GM21528 (cell line): ENCODE data around the gene CALM1.

Source experiments
- ATAC-seq: cut with Tn5 transposase; IDR thresholded peaks from one replicate; pipeline ENCODE4 v1.9.1; 2021; ENCODE audit warnings: mild to moderate bottlenecking, moderate library complexity; ENCODE audit not compliant: unreplicated experiment, low FRiP score

Gene CALM1

DNA sequence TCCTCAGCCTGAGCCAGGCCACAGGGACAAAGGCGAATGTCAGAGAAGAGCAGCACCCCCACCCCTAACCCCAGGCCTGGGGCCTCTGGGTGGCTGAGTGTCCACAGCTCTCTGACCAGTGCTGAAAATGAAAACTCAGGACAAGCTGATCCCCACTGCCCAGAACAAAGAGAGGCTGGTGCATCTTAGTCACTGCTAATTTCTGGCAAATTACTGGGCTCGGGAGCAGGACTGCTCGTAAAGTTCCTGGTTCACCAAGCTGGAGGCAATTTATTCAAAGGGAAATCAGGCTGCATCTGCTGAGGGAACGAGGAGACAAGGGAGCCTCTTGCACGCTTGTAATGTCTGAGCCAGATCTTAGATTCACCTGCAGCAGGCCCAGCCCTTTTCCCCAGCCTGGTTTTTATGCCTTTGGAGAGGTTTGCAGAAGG lies 43.2 kb downstream of the CALM1 start:
- no peak for ATAC-seq

DNA sequence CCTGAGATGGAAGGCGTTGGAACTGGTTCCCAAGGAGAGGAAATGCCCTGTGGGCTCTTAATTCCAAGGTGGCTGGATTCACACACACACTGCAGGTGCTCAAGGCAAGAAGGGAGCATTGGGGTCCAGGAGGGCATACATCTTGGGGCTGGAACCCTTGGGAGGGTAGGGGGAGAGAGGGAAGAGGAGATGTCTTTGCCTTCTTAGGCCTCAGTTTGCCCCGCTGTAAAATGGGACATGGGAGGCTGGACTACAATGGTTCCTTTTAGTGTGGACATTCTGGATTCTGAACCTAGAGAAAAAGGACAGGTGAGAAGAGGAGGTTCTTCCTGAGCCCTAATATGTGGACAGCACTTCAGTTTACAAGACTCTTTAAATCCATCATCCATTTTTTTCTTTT lies 43.8 kb downstream of the CALM1 start:
- no peak for ATAC-seq

DNA sequence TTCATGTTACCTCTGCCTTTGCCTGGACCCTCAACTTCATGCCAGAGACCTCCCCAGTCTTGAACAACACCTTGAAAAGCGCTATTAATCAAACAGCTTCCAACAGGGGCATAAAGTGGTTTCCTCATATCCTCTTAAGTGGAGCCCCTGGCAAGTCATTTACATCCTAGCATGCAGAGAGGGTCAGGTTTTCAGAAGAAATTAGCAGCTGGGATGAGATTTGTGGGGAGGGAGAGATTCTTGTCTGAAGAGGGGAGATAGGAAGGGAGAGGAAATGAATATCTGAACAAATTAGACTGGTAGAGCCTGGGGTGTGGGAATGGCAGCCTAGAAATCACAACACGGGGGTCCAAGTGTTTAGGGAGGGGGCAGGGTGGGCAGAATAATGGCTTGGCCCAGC lies 45.6 kb downstream of the CALM1 start:
- no peak for ATAC-seq

DNA sequence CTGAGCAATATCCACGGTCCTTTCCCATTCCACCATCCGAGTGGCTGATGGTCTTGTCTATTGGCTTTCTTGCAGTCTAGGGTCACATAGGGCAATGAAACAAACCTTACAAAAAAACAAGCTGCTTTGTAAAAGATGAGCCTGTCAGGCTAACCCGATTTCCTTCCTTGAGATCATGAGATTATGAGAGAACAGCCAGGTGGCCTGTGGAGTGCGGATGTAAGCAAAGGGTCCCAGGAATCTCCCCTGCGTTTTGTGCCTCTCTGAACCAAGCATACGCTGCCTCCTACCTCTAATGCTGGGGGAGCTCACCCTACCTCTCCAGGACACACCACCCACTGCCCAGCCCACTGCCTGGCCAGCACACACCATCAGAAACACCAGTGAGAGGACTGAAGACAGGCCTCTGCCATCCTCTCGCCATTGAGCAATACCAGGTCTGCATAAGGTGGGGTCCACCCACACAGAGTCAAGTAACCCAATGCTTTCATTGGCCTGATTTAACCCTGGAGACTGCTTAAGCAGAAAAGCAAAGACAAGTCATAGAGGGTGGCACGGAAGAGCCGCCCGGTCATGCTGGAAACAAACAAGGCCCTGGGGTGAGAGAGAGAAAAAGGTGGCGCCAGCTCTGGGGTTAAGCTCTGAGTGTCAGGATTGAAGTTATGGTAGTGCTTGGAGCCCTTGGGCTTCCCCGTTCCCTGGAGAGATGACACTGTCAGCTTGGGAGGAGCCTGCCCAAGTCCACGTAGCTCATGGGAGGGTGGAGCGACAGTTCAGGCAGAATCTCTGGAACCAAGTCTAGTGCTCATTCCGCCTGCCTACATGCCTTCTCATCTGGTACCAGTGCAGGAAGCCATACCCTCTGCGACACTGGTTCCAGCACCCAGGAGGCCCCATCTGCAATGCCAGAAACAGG lies 46.6 kb downstream of the CALM1 start:
- ATAC-seq, result no peak

DNA sequence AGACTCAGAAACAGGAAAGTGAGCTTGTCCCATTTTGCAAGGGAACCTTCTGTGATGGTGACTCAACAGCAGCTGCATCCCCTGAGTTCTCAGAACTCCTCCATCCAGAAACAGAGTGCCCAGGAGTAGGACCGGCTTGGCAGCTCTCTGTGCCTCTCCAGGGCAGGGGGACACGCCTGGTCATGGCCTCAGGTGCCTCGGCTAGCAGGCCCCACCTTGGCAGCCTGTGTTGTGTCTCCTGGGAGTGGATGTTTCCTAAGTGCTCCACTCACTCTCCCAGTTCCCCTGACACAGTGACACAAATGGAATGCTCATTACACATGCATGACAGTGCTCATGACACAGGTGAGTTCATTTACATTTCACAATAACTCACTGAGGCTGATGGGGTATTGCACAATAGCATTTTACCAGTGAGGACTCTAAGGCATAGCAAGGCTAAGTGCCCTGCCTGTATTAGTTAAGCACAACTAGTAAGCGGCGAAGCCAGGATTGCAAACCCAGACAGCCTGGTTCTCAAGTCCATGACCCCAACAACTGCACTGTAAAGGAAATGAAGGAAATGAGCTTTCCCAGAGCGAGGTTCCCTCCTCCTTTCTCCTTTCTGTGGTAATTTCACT lies 47.4 kb downstream of the CALM1 start:
- no peak for ATAC-seq

DNA sequence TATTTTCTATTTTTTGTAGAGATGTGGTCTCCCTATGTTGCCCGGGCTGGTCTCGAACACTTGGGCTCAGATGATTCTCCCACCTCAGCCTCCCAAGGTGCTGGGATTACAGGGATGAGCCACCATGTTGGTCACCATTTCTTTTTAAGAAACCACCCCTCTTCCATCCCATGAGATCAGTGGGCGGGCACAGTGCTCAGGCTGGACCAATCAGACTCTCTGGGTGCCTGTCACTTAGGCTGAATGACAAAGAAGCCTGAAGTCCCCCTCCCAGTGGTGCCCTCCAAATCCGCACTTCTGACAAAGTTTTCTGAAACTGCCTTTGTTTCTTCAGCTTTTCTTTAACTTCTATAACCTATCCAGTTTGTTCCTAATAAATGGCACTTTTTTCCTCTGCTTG lies 48.2 kb downstream of the CALM1 start:
- ATAC-seq, result no peak

DNA sequence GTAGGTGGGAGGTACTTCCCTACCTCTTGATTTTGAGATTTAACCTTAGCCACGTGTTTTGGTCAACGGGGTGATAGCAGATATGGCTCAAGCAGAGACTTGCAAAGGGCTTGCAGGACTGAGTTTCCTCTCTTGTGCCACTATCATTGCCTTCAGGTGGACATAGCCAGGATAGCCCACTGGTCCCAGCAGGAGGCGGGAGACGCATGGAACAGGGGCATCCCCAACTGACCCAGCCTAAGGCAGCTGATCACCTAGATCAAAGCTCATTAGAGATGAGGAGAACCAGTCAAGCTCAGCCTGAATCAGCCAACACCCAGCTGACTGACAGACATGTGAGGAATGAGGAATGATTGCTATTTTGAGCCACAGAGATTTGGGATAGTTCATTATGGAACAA lies 49.6 kb downstream of the CALM1 start:
- no peak for ATAC-seq

DNA sequence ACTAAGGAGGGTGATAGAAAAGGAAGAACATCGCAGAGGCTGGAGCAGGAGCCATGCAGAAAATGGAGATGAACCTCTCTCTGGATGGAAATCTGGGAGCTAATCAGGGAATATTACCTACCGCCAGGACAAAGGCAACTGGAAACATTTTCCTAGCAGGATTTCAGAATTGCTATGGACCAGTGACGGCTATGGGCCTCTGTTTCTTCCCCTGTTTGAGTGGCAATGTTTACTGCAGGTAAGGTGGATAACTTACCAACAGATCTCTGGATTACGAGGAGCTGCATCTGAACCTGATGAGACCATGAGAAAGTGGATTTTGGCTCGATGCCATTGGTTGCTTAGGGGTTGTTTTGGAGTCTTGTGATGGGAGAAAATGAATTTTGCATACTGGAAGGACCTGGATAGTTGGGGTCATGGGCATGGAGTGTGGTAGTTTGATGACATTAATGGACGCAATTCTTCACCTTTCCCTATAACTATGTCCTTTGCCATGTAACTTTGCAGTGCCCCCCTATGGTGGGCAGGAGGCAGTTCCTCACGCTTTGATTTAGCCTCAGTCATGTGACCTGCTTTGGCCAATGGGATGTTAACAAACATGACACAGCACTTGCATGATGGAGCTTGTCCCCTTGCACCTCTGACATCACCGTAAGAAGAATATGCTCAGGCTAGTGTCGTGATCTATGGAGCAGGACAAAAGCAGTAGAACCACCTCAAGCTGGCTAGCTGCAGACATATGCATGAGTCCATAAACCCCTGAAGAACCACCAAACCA lies 51.1 kb downstream of the CALM1 start:
- ATAC-seq, result no peak

DNA sequence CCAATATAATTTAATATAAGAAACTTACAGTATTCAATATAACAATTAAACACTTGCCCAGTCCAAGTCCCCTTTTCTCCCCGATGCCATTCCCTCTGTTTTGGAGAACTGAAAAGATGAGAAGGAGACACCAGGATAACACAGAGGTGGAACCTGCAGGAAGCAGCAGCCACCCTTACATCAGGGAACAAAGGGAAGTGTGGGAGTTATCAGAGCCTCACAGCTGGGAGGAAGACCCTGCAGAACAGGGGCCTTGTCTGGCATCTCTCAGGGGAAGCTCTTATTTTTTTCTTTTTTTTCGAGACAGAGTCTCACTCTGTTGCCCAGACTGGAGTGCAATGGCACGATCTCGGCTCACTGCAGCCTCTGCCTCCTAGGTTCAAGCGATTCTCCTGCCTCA lies 52.6 kb downstream of the CALM1 start:
- no peak for ATAC-seq

DNA sequence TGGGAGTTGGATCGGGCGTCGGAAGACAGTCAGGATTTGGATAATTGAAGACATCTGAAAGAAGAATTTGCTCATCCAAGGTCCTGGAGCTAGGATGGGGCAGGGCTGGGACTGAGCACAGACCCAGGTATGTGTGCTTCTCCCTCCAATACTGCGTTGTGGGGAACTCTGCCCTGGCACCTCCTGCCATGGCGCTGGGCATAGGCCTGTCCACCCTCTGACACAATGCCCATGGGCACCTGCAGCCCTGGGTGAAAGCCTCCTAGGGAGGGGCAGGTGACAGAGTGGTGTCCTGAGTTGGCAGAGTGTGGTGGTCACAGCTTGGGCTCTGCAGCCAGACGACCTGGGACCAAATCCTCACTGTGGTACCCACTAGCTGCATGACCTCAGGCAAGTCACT lies 53.3 kb downstream of the CALM1 start:
- no peak for ATAC-seq

DNA sequence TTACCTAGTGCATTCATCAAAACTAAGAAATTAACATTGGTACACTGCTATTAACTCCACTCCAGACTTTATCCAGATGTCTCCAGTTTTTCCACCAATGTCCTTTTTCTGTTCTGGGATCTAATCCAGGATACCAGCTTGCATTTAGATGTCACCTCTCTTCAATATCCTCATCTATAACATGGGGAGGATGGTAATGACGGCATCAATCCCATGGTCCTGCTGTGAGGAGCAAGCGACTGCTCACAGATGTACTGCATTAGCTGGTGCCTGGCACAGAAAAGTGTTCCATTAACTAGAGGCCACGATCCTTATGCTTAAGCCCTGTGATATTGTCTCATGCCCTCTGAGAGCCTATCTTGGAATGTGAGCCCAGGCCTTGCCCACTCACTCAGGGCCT lies 53.8 kb downstream of the CALM1 start:
- ATAC-seq, result no peak

DNA sequence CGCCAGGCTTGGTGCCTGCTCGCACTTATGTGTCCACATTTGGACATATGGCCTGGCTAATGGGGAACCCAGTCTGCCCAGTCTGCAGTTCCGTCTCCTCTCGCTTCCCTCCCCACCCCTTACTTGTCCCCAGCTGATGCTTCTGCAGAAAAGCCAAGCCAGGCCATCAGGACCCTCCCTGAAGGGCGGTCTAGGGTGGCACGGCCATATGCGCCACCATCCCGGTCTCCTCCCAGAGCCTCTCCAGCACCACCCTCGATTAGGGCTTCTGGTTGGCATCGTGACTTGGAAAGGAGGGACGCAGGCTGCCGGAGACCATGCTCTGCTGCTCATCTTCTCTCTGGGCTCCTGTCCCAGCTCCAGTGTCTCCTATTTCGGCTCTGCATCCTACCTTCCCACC lies 54.6 kb downstream of the CALM1 start:
- ATAC-seq, result no peak

DNA sequence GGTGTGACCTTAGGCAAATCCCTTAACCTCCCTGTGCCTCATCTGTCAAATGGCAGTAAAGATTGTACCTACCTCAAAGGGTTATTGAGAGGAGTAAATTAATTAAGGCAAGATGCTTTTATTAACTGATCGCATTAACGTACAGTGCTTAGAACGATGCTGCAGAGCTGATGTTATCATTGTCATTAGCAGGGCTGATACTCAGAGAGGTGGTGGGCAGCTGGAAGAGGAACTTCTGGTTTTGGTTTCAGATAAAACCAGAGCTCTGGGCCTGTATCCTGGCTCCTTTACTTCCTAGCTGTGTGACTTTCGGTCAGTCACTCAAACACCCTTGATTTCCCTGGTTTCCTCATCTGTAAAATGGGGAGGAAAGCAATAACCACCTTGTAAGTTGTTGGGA lies 55.1 kb downstream of the CALM1 start:
- no peak for ATAC-seq

DNA sequence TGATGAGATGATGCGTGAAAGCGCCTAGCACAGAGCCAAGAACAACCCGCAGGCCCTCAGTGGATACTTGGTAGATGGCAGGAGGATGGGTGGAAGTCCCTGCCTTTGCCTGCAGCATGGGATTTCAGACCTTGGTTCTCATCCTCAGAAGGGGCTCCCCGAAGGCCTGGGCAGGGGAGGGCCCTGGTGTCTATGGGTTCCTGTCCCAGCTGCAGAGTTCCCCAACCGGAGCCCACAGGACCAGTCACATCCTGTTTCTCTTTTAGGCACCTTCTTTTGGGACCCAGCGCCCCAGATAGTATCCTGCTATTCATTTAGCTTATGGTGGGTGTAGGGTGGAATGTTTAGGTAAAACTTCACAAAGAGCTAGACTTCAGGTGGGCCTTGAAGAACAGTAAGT lies 55.5 kb downstream of the CALM1 start:
- no peak for ATAC-seq

DNA sequence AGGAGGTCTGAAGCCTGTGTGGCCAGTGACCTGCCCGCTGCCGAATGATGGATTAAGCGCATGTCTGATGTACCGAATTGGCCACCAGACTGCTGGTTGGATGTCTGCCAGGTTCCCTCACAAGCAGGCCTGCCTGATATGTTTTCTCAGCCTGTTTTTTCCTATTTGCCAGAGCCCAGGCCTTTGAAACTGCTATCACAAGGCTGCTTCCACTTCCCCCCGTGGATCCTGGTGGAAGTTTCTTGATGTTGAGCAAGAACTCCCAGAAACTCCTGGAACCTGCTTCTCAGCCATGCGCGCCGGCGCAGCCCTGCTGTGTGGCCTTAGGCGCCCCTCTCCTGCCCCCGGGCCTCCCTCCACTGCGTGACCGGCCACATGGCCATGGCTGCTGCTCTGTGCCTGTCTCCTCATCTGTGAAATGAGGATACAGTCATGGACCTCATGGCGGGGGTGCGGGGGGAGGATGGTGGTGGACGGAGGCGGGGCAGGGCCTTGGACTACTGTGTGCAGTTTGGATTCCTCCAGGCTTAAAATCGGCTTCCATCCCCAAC lies 56.6 kb downstream of the CALM1 start:
- ATAC-seq, result no peak

DNA sequence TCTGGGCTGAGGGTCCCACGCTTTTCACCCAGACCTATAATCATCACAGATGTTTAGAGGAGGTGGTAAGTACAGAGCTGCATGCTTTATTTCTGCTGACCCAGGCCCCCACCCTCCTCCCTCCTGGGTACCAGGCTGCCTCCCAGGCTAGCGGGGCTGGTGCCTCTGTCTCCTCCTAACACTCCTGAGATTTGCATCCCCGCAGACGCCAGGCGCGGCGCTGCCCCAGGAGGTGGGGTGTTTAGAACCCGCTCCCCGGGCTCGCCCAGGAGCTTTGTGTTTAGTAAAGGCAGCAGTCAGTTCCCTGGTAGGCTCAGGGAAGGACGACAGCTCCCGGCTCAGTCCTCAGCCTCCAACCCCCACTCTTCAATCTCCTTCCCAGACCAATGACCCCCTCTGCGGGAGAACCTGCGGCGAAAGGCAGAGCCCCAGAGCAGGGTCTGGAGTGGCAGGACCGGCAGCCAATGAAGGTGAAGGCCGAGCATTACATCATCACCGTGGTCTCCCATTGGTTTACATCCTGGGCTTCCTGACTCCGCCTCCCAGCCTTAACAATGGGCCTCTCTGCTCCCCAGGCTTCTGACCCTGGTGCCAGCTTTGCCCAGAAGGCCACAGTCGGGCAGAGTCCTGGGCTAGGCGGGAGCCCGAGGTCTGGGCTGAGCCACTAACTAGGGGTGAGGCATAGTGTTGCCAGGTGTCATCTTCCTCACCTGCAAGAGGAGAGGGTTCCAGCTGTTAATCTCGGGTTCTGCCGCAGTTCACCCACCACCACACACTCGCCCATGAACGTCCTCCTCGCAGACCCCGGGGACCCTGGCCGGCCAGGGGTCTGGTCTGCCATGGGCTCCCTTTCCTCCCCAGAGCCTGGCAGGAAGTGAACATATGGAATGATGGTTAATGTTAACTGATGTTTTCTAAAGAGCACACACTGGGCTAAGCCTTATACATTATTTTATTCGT lies 57.5 kb downstream of the CALM1 start:
- ATAC-seq, result no peak

DNA sequence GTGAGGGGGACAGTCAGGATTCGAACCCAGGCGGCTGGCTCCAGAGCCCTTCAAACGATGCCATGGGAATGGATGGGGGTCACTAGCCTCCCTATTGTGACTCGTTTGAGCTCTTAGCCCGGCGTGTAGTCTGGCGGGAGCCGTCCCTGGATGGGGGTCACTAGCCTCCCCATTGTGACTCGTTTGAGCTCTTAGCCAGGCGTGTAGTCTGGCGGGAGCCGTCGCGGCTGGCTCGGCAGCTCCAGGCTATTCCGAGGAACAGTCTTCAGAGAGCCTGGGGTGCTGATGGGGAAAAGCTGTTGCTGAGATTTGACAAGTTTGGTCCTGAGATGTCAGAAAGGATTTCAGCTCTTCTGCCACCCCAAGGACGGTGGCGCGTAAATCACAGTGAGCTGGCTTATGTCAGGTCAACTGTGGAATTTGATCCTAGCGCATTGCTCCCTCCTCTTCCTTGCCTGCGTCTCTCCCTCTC lies 58.3 kb downstream of the CALM1 start:
- ATAC-seq, result no peak

DNA sequence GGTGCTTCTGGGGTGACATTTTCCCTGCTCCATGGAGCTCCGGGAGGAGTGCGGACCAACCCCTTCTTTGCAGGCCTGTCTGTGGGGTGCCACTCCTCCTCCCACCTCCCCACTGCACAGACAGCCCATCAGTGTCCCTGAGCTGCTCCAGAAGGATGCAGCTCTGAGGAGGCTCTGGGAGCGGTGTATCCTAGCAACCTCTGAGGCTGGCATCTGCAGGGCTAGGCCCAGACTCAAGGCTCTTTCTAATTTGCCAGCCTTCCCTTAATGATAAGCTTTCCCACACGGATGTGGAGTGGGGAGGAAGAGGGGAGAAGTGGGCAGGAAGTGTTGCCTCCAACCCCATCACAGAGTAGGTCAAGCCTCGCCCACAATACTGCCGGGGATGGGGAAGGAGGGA lies 59.7 kb downstream of the CALM1 start:
- no peak for ATAC-seq

DNA sequence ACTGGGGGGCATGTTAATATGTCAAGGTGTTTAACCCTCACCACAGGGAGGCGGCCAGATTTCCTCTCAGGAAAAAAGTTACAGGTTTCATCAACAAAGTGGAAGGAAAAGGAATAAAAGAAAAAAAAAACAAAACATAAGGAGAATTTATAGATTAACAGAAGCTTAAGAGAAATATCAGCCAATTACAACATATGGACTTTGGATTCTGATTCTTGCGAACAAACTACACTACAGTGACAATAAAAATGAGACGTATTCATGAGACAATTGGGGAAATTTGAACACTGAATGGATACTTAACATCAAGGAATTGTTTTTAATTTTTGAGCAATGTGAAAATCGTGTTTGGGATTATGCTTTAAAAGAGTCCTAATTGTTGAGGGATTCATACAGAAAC lies 60.4 kb downstream of the CALM1 start:
- ATAC-seq, result no peak
